GM12878 (cell line): ENCODE data around the gene CCDC12. TPM values are rescaled to one million over a fixed set of nuclear protein-coding genes. Genes with fewer than 3 reads are reported as not detected.

ENCODE experiments used
- ATAC-seq: fragments of 200-7000 bp; cut with Tn5 transposase; 3 replicates; pipeline ENCODE4 v1.9.1; 2020; ENCODE audit warnings: mild to moderate bottlenecking, moderate library complexity
- BruUV-seq: library from RNA; stranded (reverse); fragments of 400-500 nt; replicated peaks from 2 replicates; lab custom pipeline; 2021; lab: Mats Ljungman, UMichigan
- CTCF ChIA-PET: fragments of 300-600 bp; sonication (Branson Sonifier 250); formaldehyde crosslinking; extraction: SDS; loops from one replicate; lab custom pipeline; 2021; ENCODE audit warnings: inconsistent platforms; lab: Yijun Ruan, JAX
- POLR2A ChIA-PET: fragments of 350-600 bp; formaldehyde crosslinking; extraction: SDS; loops from one replicate; lab custom pipeline; 2021; ENCODE audit warnings: inconsistent platforms; lab: Charles Lee
- RAD21 ChIA-PET: fragments of 300-600 bp; sonication (Branson Sonifier 250); formaldehyde crosslinking; loops from one replicate; lab custom pipeline; 2023; ENCODE audit warnings: antibody characterized with exemption; ENCODE audit not compliant: unreplicated experiment; lab: Charles Lee
- SMC1A ChIA-PET: fragments of 300-600 bp; sonication (Branson Sonifier 250); formaldehyde crosslinking; loops from one replicate; lab custom pipeline; 2023; ENCODE audit not compliant: unreplicated experiment, uncharacterized antibody; lab: Charles Lee
- DNase-seq: peaks from one replicate; pipeline ENCODE4 v3.0.0-alpha.2; 2011; ENCODE audit warnings: low read depth, low spot score
- FAIRE-seq: peaks from 3 replicates; lab custom pipeline; 2011; peaks lifted over from hg19 to GRCh38; lab: Jason Lieb, UNC
- H2AFZ ChIP-seq: 2 replicates; pipeline ENCODE4 v1.6.0; 2011; ENCODE audit warnings: low read depth, low read length, control low read depth; ENCODE audit not compliant: control insufficient read depth
- H3K27ac ChIP-seq: 2 replicates; pipeline ENCODE4 v1.5.1; 2011; ENCODE audit warnings: control low read depth; ENCODE audit not compliant: control insufficient read depth, insufficient read depth
- H3K27me3 ChIP-seq, 2 experiments: replicated peaks in 1 of 2; 2 replicates each; pipeline versions ENCODE4 v1.6.0 to v1.6.1; 2011; ENCODE audit warnings: low read length in 1 of 2; ENCODE audit not compliant: control insufficient read depth in 2 of 2, insufficient read depth in 2 of 2
- H3K36me3 ChIP-seq, 2 experiments: 2 replicates each; pipeline ENCODE4 v1.5.1; 2011; ENCODE audit warnings: low read length in 1 of 2; ENCODE audit not compliant: control insufficient read depth in 2 of 2, insufficient read depth in 2 of 2
- H3K4me1 ChIP-seq: 2 replicates; pipeline ENCODE4 v1.6.1; 2011; ENCODE audit warnings: mild to moderate bottlenecking, low read length, moderate library complexity, mixed read lengths; ENCODE audit not compliant: control insufficient read depth, insufficient read depth
- H3K4me2 ChIP-seq: 2 replicates; pipeline ENCODE4 v1.6.0; 2011; ENCODE audit warnings: control low read depth; ENCODE audit not compliant: control insufficient read depth, insufficient read depth
- H3K4me3 ChIP-seq: fragments of 200-600 bp; sonication (generic); 2 replicates; pipeline ENCODE4 v1.5.1; 2016
- H3K79me2 ChIP-seq: 2 replicates; pipeline ENCODE4 v1.6.0; 2011; ENCODE audit warnings: low read length; ENCODE audit not compliant: control insufficient read depth, insufficient read depth
- H3K9ac ChIP-seq: 2 replicates; pipeline ENCODE4 v1.8.0; 2011; ENCODE audit warnings: low read length, control low read depth, mixed read lengths; ENCODE audit not compliant: control insufficient read depth, insufficient read depth
- H3K9me3 ChIP-seq: replicated peaks from 3 replicates; pipeline ENCODE4 v1.5.1; 2011; ENCODE audit warnings: mild to moderate bottlenecking, low read length; ENCODE audit not compliant: control insufficient read depth, insufficient read depth
- H4K20me1 ChIP-seq: 2 replicates; pipeline ENCODE4 v1.6.0; 2011; ENCODE audit not compliant: control insufficient read depth, insufficient read depth
- GABPA ChIP-seq: IDR thresholded peaks from 2 replicates; pipeline ENCODE4 v1.6.1; 2014; ENCODE audit warnings: antibody characterized with exemption, low read depth, mild to moderate bottlenecking, inconsistent platforms
- IRF4 ChIP-seq: IDR thresholded peaks from 2 replicates; pipeline ENCODE4 v1.6.1; 2011; ENCODE audit warnings: low read depth, low read length
- KAT2A ChIP-seq: conservative IDR thresholded peaks from 2 replicates; pipeline ENCODE4 v1.6.1; 2011; ENCODE audit warnings: low read depth, low read length; ENCODE audit not compliant: control insufficient read depth
- MEF2B ChIP-seq: fragments of 450-650 bp; IDR thresholded peaks from 2 replicates; pipeline ENCODE4 v1.6.1; 2018; ENCODE audit warnings: mild to moderate bottlenecking, moderate library complexity; ENCODE audit not compliant: partially characterized antibody, poor library complexity, severe bottlenecking
- ZNF274 ChIP-seq: IDR thresholded peaks from one replicate; pipeline ENCODE4 v1.8.0; 2011; ENCODE audit not compliant: insufficient read length, insufficient read depth
- ZNF384 ChIP-seq: IDR thresholded peaks from 2 replicates; pipeline ENCODE4 v1.6.1; 2012; ENCODE audit warnings: low read depth, mild to moderate bottlenecking, low read length, improper control_type of control experiment, borderline replicate concordance
- WGBS: methylation state at CpG from one replicate; pipeline ENCODE4 v1.1.6; 2016; ENCODE audit warnings: low lambda C conversion rate; ENCODE audit not compliant: insufficient replicate concordance, insufficient coverage; ENCODE audit errors: missing lambda C conversion rate; 5-methylcytosine and 5-hydroxymethylcytosine counted together
- in situ Hi-C: fragments of 300-500 bp; cut with MboI; formaldehyde crosslinking; loops from 9 replicates; pipeline ENCODE4 v1.14.3; 2018; ENCODE audit warnings: mixed read lengths
- intact Hi-C: fragments of 100-400 bp; cut with micrococcal nuclease; formaldehyde crosslinking; loops from one replicate; pipeline ENCODE4 v1.14.2; 2022; ENCODE audit not compliant: unreplicated experiment
- polyA plus RNA-seq, 11 experiments: library from polyadenylated mRNA; depleted of rRNA in 4 of 11; unstranded in 6 of 11; stranded (reverse) in 5 of 11; fragments of >200 nt; fragmentation: Nextera tagmentation in 4 of 11; fragmentation: Illumina TruSeq in 1 of 11; extraction: Ambion mirVana in 4 of 11; extraction: Trizol in 1 of 11; gene quantifications; 1 replicate in 1 of 11; 2 replicates in 10 of 11; pipeline versions ENCODE4 v1.2.1 to v1.2.3, GENCODE V29; 2011 to 2016; ENCODE audit warnings: inconsistent platforms in 2 of 11, missing spikeins in 2 of 11, low read depth in 1 of 11
- total RNA-seq, 4 experiments: library from RNA; depleted of rRNA in 3 of 4; stranded (reverse); fragments of >200 nt in 3 of 4; fragmentation: Illumina TruSeq in 1 of 4; extraction: Trizol in 1 of 4; gene quantifications; 2 replicates each; pipeline versions ENCODE4 v1.2.1 to v1.2.3, GENCODE V29; 2013 to 2021
- TF ChIP-seq, protein P1 (sequence below), 3 experiments: IDR thresholded peaks in 2 of 3; conservative IDR thresholded peaks in 1 of 3; 2 replicates each; pipeline ENCODE4 v1.5.1; 2011; ENCODE audit warnings: low read depth in 3 of 3, low read length in 3 of 3, mild to moderate bottlenecking in 3 of 3, control low read depth in 2 of 3, moderate library complexity in 2 of 3, inconsistent platforms in 1 of 3, mixed read lengths in 1 of 3; ENCODE audit not compliant: control insufficient read depth in 2 of 3, insufficient read depth in 1 of 3; ENCODE audit errors: extremely low read depth in 1 of 3
- TF ChIP-seq, protein P2 (sequence below): IDR thresholded peaks from 2 replicates; pipeline ENCODE4 v1.6.1; 2012; ENCODE audit warnings: improper control_type of control experiment, low read depth, low read length; ENCODE audit not compliant: insufficient replicate concordance
- TF ChIP-seq, protein P3 (sequence below): fragments of 450-650 bp; IDR thresholded peaks from 2 replicates; pipeline ENCODE4 v1.6.1; 2017; ENCODE audit warnings: mild to moderate bottlenecking, moderate library complexity

The CCDC12 gene
- total and polyA plus RNA-seq, 10 of the 15 experiments (the other 5 are each of a cell fraction or from before 2014, with no cell fraction given): 9.2 to 91.4 (median 61.3) TPM

DNA sequence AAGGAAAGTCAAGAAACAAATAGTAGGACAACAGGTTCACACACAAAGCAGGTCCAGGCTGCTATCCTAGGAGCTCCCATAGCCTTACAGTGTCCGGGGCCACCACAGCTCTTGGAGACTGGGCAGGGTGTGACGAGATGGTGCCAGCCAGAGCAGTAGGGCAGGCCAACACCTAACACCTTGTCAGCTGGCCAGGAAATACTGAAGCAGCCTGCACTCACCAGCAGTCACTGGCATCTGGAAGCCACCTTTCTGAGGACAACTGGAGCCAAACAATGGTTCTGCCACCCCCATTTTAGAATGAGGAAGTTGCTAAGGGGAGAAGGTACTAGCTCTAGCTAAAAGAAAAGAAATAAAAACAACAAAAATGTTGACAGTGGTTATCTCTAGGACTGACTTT lies 47.2 kb downstream of the CCDC12 start (continued):
- TF ChIP-seq, protein P1, sequence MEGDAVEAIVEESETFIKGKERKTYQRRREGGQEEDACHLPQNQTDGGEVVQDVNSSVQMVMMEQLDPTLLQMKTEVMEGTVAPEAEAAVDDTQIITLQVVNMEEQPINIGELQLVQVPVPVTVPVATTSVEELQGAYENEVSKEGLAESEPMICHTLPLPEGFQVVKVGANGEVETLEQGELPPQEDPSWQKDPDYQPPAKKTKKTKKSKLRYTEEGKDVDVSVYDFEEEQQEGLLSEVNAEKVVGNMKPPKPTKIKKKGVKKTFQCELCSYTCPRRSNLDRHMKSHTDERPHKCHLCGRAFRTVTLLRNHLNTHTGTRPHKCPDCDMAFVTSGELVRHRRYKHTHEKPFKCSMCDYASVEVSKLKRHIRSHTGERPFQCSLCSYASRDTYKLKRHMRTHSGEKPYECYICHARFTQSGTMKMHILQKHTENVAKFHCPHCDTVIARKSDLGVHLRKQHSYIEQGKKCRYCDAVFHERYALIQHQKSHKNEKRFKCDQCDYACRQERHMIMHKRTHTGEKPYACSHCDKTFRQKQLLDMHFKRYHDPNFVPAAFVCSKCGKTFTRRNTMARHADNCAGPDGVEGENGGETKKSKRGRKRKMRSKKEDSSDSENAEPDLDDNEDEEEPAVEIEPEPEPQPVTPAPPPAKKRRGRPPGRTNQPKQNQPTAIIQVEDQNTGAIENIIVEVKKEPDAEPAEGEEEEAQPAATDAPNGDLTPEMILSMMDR (IDR thresholded peaks at IDR 0.05 in 2 of 3, conservative IDR thresholded peaks at IDR 0.05 in 1 of 3; ENCODE audit: control insufficient read depth in 2 of 3, extremely low read depth in 1 of 3, insufficient read depth in 1 of 3, low read depth in 3 of 3, low read length in 3 of 3): no peak

DNA sequence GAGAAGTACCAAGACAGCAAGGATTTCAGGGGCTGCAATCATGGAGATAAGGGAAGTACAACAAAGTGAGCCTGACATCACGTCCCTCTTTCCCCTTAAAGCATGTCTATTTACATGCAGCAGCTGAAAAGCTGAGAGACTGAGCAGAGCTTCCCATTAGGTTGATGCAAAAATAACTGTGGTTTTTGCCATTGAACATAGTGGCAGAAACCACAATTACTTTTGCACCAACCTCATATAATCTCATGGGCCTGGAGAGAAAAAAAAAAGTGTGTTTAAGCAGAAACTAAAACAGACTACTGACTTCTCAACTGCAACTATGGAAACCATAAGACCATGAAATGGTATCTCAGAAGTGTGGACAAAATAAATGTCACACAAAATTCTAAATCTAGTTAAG lies 48.3 kb downstream of the CCDC12 start:
- WGBS: 4% methylated on average over 1 of the region's 1 CpG
- Histone ChIP-seq H3K27ac (peak overlapping the region; percentile 94), H4K20me1 (no peaks in the 10 kb centered on the region), H3K9ac (peak overlapping the region; percentile 57), H3K79me2 (peaks cover 58% of the 10 kb centered on the region), H3K4me1 (peaks cover 79% of the 10 kb centered on the region), H3K36me3 (peaks cover 16 to 41% of the 10 kb centered on the region in 2 experiments), H2AFZ (no peak overlapping the region), H3K4me2 (peak overlapping the region; percentile 96; the same call in 1 of the 2 replicates), H3K4me3 (no peak overlapping the region), H3K9me3 (peaks cover 14% of the 10 kb centered on the region), H3K27me3 (no peaks in the 10 kb centered on the region)
- intact Hi-C loops (loop anchor here (5.0 kb wide), 1 partner anchor 234 kb away; the partner anchor contains the start of gene SETD2), in situ Hi-C loops (no loop called here)
- BruUV-seq: no TSS peak
- ChIA-PET SMC1A (interaction anchor here (0.8 to 17.5 kb wide), 14 partner anchors 8 to 89 kb away, joined by 3 to 298 read pairs (median 6); partner anchors contain the start of genes CCDC12 and NBEAL2), CTCF (interaction anchor here (0.8 to 7.2 kb wide), 11 partner anchors 19 to 70 kb away, joined by 3 to 27 read pairs (median 5); no protein-coding TSS in a partner anchor), RAD21 (interaction anchor here (1.2 to 4.2 kb wide), 14 partner anchors 12 to 419 kb away, joined by 3 to 38 read pairs (median 8); partner anchors contain the start of genes CCDC12 and NBEAL2), POLR2A (interaction anchor here (0.6 to 12.6 kb wide), 9 partner anchors 16 to 1156 kb away, joined by 3 to 163 read pairs (median 8); partner anchors contain the start of genes CCDC12 and NBEAL2)
- ATAC-seq (peak; percentile 3; the same call in 2 of the 3 replicates), FAIRE-seq (peak; percentile 66), DNase-seq (peak; percentile 88)
- no peak for TF ChIP-seq ZNF274
- no peak for TF ChIP-seq IRF4
- TF ChIP-seq, protein P2, sequence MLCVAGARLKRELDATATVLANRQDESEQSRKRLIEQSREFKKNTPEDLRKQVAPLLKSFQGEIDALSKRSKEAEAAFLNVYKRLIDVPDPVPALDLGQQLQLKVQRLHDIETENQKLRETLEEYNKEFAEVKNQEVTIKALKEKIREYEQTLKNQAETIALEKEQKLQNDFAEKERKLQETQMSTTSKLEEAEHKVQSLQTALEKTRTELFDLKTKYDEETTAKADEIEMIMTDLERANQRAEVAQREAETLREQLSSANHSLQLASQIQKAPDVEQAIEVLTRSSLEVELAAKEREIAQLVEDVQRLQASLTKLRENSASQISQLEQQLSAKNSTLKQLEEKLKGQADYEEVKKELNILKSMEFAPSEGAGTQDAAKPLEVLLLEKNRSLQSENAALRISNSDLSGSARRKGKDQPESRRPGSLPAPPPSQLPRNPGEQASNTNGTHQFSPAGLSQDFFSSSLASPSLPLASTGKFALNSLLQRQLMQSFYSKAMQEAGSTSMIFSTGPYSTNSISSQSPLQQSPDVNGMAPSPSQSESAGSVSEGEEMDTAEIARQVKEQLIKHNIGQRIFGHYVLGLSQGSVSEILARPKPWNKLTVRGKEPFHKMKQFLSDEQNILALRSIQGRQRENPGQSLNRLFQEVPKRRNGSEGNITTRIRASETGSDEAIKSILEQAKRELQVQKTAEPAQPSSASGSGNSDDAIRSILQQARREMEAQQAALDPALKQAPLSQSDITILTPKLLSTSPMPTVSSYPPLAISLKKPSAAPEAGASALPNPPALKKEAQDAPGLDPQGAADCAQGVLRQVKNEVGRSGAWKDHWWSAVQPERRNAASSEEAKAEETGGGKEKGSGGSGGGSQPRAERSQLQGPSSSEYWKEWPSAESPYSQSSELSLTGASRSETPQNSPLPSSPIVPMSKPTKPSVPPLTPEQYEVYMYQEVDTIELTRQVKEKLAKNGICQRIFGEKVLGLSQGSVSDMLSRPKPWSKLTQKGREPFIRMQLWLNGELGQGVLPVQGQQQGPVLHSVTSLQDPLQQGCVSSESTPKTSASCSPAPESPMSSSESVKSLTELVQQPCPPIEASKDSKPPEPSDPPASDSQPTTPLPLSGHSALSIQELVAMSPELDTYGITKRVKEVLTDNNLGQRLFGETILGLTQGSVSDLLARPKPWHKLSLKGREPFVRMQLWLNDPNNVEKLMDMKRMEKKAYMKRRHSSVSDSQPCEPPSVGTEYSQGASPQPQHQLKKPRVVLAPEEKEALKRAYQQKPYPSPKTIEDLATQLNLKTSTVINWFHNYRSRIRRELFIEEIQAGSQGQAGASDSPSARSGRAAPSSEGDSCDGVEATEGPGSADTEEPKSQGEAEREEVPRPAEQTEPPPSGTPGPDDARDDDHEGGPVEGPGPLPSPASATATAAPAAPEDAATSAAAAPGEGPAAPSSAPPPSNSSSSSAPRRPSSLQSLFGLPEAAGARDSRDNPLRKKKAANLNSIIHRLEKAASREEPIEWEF: peak; percentile 36
- TF ChIP-seq KAT2A: no peak
- TF ChIP-seq, protein P3, sequence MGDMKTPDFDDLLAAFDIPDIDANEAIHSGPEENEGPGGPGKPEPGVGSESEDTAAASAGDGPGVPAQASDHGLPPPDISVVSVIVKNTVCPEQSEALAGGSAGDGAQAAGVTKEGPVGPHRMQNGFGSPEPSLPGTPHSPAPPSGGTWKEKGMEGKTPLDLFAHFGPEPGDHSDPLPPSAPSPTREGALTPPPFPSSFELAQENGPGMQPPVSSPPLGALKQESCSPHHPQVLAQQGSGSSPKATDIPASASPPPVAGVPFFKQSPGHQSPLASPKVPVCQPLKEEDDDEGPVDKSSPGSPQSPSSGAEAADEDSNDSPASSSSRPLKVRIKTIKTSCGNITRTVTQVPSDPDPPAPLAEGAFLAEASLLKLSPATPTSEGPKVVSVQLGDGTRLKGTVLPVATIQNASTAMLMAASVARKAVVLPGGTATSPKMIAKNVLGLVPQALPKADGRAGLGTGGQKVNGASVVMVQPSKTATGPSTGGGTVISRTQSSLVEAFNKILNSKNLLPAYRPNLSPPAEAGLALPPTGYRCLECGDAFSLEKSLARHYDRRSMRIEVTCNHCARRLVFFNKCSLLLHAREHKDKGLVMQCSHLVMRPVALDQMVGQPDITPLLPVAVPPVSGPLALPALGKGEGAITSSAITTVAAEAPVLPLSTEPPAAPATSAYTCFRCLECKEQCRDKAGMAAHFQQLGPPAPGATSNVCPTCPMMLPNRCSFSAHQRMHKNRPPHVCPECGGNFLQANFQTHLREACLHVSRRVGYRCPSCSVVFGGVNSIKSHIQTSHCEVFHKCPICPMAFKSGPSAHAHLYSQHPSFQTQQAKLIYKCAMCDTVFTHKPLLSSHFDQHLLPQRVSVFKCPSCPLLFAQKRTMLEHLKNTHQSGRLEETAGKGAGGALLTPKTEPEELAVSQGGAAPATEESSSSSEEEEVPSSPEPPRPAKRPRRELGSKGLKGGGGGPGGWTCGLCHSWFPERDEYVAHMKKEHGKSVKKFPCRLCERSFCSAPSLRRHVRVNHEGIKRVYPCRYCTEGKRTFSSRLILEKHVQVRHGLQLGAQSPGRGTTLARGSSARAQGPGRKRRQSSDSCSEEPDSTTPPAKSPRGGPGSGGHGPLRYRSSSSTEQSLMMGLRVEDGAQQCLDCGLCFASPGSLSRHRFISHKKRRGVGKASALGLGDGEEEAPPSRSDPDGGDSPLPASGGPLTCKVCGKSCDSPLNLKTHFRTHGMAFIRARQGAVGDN: peak; percentile 76; the same call in 1 of the 2 replicates
- no peak for TF ChIP-seq GABPA
- peak; percentile 91 for TF ChIP-seq ZNF384
- TF ChIP-seq MEF2B: peak; percentile 86
